Renal cortical epithelial cell (primary cell): Measurements from ENCODE around the gene IRF1. TPM values are rescaled to one million over a fixed set of nuclear protein-coding genes. Genes with fewer than 3 reads are reported as not detected.
A peak's percentile ranks its signal among the peaks of the same experiment; 100 is the strongest.

Experiments used
- DNase-seq: peaks from one replicate; pipeline ENCODE4 v3.0.0-alpha.2; 2011; ENCODE audit warnings: low read depth
- total RNA-seq: library from RNA; depleted of rRNA; stranded (reverse); fragments of >200 nt; gene quantifications from 2 replicates; pipeline ENCODE4 v1.2.3, GENCODE V29; 2014

IRF1 gene
- total RNA-seq, 1 donor from 2014 or later = 28.7 TPM

DNA sequence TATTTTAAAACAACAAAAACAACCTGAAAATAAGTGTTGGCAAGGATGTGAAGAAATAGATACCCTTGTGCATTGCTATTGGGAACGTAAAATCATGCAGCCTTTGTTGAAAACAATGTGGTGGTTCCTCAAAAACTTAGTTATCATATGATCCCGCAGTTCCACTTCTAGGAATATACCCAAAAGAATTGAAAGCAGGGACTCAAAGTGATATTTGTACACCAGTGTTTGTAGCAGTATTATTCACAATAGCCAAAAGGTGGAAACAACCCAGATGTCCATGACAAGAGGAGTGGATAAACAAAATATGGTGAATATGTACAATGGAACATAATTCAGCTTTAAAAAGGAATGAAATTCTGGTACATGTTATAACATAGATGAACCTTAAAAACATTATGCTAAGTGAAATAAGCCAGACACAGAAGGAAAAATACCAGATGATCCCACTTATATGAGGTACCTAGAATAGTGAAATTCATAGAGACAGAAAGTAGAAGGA lies 29.0 kb downstream of the IRF1 start:
- DNase-seq = no peak

- DNase-seq = no peak
These were observed 29.6 kb downstream of the IRF1 start for GRCh38 chr5:132460846-132461568.

DNA sequence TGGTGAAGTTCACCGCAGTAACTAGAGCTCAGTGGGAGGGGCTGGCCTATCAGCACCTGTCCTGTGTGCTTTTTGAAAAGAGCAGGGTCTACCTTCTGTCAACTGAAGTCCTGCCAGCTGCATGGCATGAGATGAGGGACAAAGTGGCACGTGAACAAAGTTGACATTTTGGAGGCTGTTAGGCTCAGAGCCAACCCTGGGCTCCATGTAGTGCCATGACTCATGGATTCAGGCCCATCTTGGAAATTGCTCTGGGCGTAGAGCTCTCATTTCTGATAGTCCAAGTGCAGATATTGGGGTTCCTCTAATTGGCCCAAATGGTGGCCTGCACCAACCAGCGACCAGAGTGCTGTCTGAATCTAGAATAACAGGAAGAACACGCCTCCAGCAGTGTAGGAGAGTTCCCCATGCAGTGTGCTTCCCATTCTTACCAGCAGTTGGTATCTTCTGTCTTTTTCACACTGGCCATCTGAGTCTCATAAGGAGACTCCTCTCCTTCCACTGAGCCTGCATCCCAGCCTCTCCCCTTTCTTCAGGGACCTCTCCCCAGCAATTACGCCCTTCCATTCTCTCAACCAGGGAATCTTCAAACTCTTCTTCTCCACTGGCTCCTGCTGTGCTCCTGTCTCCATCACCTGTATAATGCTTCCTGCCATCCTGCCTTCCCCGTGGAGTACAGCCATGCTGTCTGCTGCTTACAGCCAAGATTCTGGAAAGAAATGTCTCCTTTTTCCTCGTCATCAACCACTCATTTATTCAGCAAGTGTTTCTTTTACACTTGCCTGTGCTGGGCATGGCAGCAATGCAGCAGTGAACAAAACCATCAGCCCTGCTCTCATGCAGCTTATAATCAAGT lies 30.4 kb downstream of the IRF1 start:
- no peak for DNase-seq

- DNase-seq = peak; percentile 57
These were observed 31.3 kb downstream of the IRF1 start for GRCh38 chr5:132459031-132459982.

GRCh38 chr5:132458651-132459030 lies 31.9 kb downstream of the IRF1 start:
- peak; percentile 90 for DNase-seq

- peak; percentile 60 for DNase-seq
These were observed 32.4 kb downstream of the IRF1 start for GRCh38 chr5:132458226-132458560.

- DNase-seq = peak; percentile 76
These were observed 33.0 kb downstream of the IRF1 start for GRCh38 chr5:132457371-132458225.

GRCh38 chr5:132456987-132457361 lies 33.6 kb downstream of the IRF1 start:
- DNase-seq = no peak

DNA sequence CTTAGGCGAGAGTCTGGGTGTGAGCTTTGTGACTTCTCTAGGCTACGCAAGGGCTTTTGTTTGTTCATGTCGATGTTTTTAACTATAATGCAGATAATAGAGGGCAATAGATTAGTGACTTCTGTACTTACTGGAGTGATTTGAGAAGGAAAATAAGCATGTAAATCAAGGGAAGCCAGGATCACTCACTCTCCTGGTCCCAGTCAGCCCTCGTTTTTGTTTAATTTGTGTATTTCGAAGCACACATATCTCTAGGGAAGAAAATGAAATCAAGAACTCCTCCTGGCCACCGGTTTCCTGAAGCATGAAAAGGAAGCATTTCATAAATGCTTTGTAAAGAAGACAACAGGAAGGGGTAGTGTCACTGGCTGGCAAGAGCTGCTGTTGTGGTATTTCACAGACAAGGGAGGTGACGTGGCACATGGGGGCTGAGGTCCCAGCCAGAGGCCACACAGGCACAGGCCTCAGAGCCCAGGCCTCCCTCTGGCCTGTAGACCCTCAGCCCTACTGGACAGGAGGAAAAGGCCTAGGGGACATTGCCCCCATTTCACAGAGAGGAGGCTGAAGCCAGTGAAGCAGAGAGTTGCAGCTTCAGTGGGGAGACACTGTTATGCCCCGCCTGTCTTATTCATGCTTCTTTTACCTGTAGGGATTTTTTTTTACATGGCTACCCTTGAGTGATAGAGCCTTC lies 34.1 kb downstream of the IRF1 start:
- peak; percentile 67 for DNase-seq

DNA sequence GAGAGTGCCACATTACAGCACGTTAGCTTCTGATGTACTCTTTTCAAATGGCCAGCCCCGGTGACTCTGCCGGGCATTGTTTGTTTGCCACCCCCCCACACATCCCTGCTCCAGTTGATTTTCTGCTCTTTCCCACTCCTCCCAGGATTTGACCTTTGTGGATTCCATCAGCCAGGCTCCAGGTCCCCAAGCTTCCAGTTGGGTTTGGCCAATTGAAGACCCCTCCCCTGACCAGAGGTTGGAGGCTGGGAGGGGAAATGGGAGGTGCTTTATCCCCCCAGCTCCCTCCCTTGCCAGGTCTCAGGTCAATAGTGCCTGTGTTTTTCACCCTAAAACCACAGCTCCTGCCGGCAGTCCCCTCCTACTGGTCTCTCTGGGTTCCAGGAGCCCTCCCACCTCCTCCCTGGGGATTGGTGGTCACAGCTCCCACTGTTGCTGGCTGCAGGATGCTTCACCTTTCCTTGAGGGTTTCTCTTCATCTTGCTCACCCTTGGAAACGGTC lies 34.9 kb downstream of the IRF1 start:
- no peak for DNase-seq

- no peak for DNase-seq
These were observed 36.2 kb downstream of the IRF1 start for GRCh38 chr5:132454361-132454760.

DNA sequence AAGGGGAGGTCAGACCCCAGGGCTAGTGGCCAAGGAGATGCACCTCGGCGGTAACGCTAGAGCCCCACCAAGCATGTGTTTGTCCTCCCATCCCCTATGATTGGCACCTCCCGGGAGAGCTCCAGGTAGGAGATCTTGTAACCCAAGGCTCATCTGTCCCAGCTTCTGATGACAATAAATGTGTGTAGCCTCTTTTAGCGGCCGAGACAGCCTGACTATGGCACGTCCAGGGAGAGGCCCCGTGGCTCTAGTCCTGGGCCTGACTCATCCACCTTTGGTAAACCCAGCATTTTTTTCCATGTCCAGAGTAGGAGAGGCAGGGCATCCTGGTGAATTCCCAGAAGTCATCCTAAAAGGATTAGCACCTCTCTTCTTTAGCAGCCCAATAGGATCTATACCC lies 39.2 kb downstream of the IRF1 start:
- DNase-seq = no peak

- no peak for DNase-seq
These were observed 41.5 kb downstream of the IRF1 start for GRCh38 chr5:132449060-132449459.

DNA sequence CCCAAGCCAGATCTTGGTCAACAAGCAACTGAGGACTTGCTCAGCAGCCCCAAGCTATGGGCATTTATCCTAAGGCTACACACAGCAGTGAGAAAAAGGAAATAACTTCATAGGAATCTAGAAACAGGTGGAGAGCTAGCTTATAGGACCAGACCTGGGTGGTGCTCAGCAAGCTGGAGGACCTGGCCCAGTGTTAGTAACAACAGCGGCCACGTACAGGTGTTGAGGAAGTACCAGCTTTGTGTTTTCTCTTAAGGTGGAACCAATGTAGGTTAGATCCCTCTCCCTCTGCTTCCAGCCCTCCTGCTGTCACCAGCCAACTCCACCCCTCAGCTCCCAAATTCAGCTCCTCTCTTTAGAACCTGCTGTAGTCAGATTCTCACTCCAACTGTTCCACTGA lies 43.4 kb downstream of the IRF1 start:
- no peak for DNase-seq

DNA sequence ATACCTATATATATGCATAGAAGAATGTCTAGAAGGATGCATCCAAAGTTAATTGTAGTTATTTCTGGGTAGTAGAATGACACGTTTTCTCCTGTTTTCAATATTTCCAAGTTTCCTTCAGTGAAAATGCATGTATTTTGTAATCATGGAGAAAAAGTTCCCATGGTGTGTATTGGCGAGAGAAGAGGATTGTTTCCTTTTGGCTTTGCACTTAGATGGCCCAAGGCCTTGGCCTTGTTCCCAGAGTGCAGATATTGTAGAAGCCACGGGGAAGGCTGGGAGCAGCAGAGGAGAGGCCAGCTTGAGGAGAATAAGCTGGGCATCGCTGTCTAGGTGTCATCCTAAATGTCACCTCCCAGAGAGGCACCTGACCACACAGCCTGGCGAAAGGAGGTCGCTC lies 44.0 kb downstream of the IRF1 start:
- no peak for DNase-seq

GRCh38 chr5:132445930-132446329 lies 44.6 kb downstream of the IRF1 start:
- peak; percentile 55 for DNase-seq

DNA sequence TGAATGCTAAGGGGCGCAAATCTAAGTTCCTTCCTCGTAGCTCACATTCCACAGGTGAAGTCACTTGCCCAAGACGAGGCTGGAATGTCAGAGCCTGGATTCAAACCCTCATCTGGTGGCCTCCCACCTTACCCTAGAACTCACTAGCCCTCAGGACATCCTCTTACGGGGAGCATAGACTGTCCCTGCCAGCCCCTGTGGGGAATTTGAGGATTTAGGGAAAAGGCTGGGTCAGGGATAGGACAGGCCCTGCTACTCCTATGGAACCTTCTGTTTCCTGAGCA lies 45.0 kb downstream of the IRF1 start:
- no peak for DNase-seq

DNA sequence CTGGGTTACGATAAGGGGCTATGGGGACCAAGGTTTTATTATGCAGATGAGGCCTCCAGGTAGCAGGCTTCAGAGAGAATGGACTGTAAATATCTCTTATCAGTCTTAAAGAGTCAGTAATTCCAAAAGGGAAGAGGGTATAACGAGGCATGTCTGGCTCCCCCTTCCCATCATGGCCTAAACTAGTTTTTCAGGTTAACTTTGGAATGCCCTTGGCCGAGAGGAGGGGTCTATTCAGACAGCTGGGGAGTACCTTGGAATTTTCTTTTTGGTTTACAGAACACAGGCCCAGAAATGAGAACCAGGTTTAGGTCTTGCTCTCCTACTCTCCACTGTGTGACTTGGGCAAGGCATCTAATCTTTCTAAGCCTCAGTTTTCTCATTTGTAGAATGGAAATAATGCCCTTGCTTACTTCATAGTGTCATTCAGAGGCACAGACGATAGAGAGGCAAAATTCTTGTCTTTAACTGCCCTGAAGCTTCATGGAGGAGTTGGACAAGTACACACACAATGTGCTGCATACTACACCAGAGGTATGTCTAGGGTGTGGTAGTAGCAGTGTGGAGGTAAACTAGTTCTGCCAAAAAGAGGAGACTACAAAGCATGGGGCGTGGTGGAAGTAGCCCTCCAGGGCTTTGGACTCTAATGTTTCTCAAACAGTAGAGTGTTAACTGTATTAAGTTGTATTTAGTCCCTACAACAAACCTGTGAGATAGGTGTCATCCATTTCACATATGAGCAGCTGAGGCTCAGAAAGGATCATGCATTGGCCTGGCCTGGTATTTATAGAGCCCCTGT lies 45.5 kb downstream of the IRF1 start:
- no peak for DNase-seq

DNA sequence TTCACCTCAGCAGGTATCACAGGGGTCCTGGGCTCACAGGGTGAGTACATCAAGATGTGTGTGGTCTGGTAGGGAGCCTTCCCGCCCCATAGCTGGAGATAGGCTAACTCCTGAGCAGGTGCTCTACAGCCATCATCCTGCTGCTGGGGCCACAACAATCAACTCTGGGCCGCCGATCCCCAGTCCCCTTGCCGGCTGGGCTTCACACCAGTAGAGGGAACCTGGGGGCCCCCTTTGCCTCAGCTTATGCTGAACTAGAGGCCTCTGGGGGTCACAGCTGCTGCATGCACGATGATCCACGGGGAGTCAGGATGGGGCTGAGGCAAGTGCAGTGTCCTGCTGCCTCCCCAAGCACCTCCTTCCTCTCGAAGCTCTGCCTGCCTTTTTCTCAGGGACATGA lies 46.5 kb downstream of the IRF1 start:
- no peak for DNase-seq
